ENCODE measurements around the gene RAB3C.

GRCh38 chr5:58891086-58891970 is 308.5 kb downstream of the RAB3C start:
- TF ChIP-seq ZNF384 (IDR thresholded peaks at IDR 0.05) = no peak
- no peak for TF ChIP-seq ARNT (IDR thresholded peaks at IDR 0.05)
- no peak for TF ChIP-seq BHLHE40 (IDR thresholded peaks at IDR 0.05; ENCODE audit: borderline replicate concordance)
- no peak for TF ChIP-seq SP1 (IDR thresholded peaks at IDR 0.05)
- no peak for TF ChIP-seq FOXM1 (IDR thresholded peaks at IDR 0.05; ENCODE audit: borderline replicate concordance)
- TF ChIP-seq ELF4 (IDR thresholded peaks at IDR 0.05) = no peak
- TF ChIP-seq HDGF (IDR thresholded peaks at IDR 0.05; ENCODE audit: borderline replicate concordance) = no peak
- TF ChIP-seq SUZ12 (IDR thresholded peaks at IDR 0.05) = no peak

Data from HEK293T (cell line).